Hematopoietic multipotent progenitor cell treated with erythropoietin and hydrocortisone succinate and interleukin-3 and kit ligand, for 6 days (in vitro differentiated cells): Measurements from ENCODE around the gene TBL1X.
"Not testable (repeated sequence)": the region's sequence is repeated elsewhere in the genome, so short reads cannot be mapped to it uniquely, and the experiment has no call there.

Experiments
- DNase-seq: peaks from one replicate; pipeline ENCODE4 v3.0.0-alpha.2; 2015

TBL1X gene

GRCh38 chrX:9464435-9465371 is at the start of gene TBL1X:
TBL1X (plus strand) TSS chrX:9465058; CDS start chrX:9653587, 188,529 bp downstream.
- peak; percentile 65 for DNase-seq

- DNase-seq, result no peak
Observed at GRCh38 chrX:9416562-9417348, 48.1 kb upstream of the TBL1X start.

- DNase-seq, result no peak
Observed at GRCh38 chrX:9418262-9418661, 46.6 kb upstream of the TBL1X start.

- no peak for DNase-seq
Observed at GRCh38 chrX:9420275-9421265, 44.3 kb upstream of the TBL1X start.

- DNase-seq, result no peak
Observed at GRCh38 chrX:9429767-9430166, 35.1 kb upstream of the TBL1X start.

- no peak for DNase-seq
Observed at GRCh38 chrX:9430346-9430921, 34.4 kb upstream of the TBL1X start.

- DNase-seq, result no peak
Observed at GRCh38 chrX:9431281-9431680, 33.6 kb upstream of the TBL1X start.

- DNase-seq, result no peak
Observed at GRCh38 chrX:9433596-9433995, 31.3 kb upstream of the TBL1X start.

GRCh38 chrX:9434051-9434550 is 30.8 kb upstream of the TBL1X start:
- DNase-seq, result no peak

GRCh38 chrX:9435086-9435485 is 29.8 kb upstream of the TBL1X start:
- not testable (repeated sequence) for DNase-seq

- no peak for DNase-seq
Observed at GRCh38 chrX:9436812-9437211, 28.0 kb upstream of the TBL1X start.

- DNase-seq, result no peak
Observed at GRCh38 chrX:9438933-9439494, 25.8 kb upstream of the TBL1X start.

- no peak for DNase-seq
Observed at GRCh38 chrX:9440116-9440844, 24.6 kb upstream of the TBL1X start.

GRCh38 chrX:9442056-9442455 is 22.8 kb upstream of the TBL1X start:
- DNase-seq, result no peak

GRCh38 chrX:9443327-9443726 is 21.5 kb upstream of the TBL1X start:
- DNase-seq, result no peak

- DNase-seq, result no peak
Observed at GRCh38 chrX:9447906-9448305, 17.0 kb upstream of the TBL1X start.

GRCh38 chrX:9456250-9457074 is 8.4 kb upstream of the TBL1X start:
- DNase-seq, result peak; percentile 48

- not testable (repeated sequence) for DNase-seq
Observed at GRCh38 chrX:9458034-9458433, 6.8 kb upstream of the TBL1X start.

- no peak for DNase-seq
Observed at GRCh38 chrX:9458516-9459078, 6.3 kb upstream of the TBL1X start.
